MCF 10A (cell line): Measurements from ENCODE around the gene ANKMY1. TPM values are rescaled to one million over a fixed set of nuclear protein-coding genes. Genes with fewer than 3 reads are reported as not detected.

ENCODE experiments used
- BruUV-seq: library from RNA; stranded (reverse); fragments of 400-500 nt; replicated peaks from 2 replicates; lab custom pipeline; 2021; lab: Mats Ljungman, UMichigan
- CTCF ChIA-PET: fragments of 300-600 bp; sonication (Branson Sonifier 250); formaldehyde crosslinking; extraction: SDS; loops from one replicate; lab custom pipeline; 2021; ENCODE audit warnings: antibody characterized with exemption, inconsistent platforms; lab: Yijun Ruan, JAX
- POLR2A ChIA-PET: fragments of 300-600, 350-650 bp; sonication (Branson Sonifier 250); formaldehyde crosslinking; extraction: SDS; loops from one replicate; lab custom pipeline; 2020; ENCODE audit warnings: antibody characterized with exemption, inconsistent platforms; lab: Yijun Ruan, JAX
- DNase-seq: peaks from one replicate; pipeline ENCODE4 v3.0.0-alpha.2; 2018; ENCODE audit not compliant: unreplicated experiment
- H3K27ac Mint-ChIP-seq: one replicate; pipeline ENCODE4 v1.8.0; 2022; ENCODE audit warnings: mild to moderate bottlenecking, low read depth, mixed read lengths; ENCODE audit not compliant: unreplicated experiment
- H3K27me3 Mint-ChIP-seq: one replicate; pipeline ENCODE4 v1.8.0; 2022; ENCODE audit warnings: mixed read lengths; ENCODE audit not compliant: insufficient read depth, unreplicated experiment
- H3K36me3 Mint-ChIP-seq: one replicate; pipeline ENCODE4 v1.8.0; 2022; ENCODE audit warnings: mild to moderate bottlenecking, moderate library complexity, mixed read lengths; ENCODE audit not compliant: insufficient read depth, unreplicated experiment
- H3K4me1 Mint-ChIP-seq: one replicate; pipeline ENCODE4 v1.8.0; 2022; ENCODE audit warnings: mixed read lengths; ENCODE audit not compliant: insufficient read depth, unreplicated experiment
- H3K4me3 Mint-ChIP-seq: one replicate; pipeline ENCODE4 v1.8.0; 2022; ENCODE audit warnings: mild to moderate bottlenecking, moderate library complexity, mixed read lengths; ENCODE audit not compliant: unreplicated experiment
- H3K9me3 Mint-ChIP-seq: one replicate; pipeline ENCODE4 v1.8.0; 2022; ENCODE audit warnings: mixed read lengths; ENCODE audit not compliant: unreplicated experiment
- CTCF ChIP-seq: fragments of 200-600 bp; IDR thresholded peaks from one replicate; pipeline ENCODE4 v1.8.0; 2022; ENCODE audit warnings: antibody characterized with exemption, mild to moderate bottlenecking; ENCODE audit not compliant: unreplicated experiment
- intact Hi-C: fragments of 100-400 bp; cut with micrococcal nuclease; formaldehyde crosslinking; loops from 2 replicates; pipeline ENCODE4 v1.14.1; 2022
- total RNA-seq: library from RNA; stranded (reverse); gene quantifications from 2 replicates; pipeline ENCODE4 v1.2.3, GENCODE V29; 2022

The ANKMY1 gene
- total RNA-seq, 1 experiment from 2014 or later, result 22.2 TPM

GRCh38 chr2:240573071-240573515 is 15.3 kb upstream of the ANKMY1 start:
- intact Hi-C loops, result no loop called here
- peaks cover 12% of the 10 kb centered on the region for H3K36me3 Mint-ChIP-seq
- H3K4me1 Mint-ChIP-seq, result peaks cover 5% of the 10 kb centered on the region
- ChIA-PET CTCF (no interaction called here), POLR2A (interaction anchor here (1.6 kb wide), 1 partner anchor 13 kb away, joined by 6 read pairs; the partner anchor contains the start of gene CAPN10)
- H3K9me3 Mint-ChIP-seq, result no peaks in the 10 kb centered on the region
- H3K27me3 Mint-ChIP-seq, result no peaks in the 10 kb centered on the region
- TF ChIP-seq CTCF, result no peak
- no TSS peak for BruUV-seq
- H3K27ac Mint-ChIP-seq, result no peak overlapping the region
- DNase-seq, result no peak
- H3K4me3 Mint-ChIP-seq, result no peak overlapping the region

GRCh38 chr2:240572141-240573031 is 14.6 kb upstream of the ANKMY1 start:
- peaks cover 11% of the 10 kb centered on the region for H3K4me1 Mint-ChIP-seq
- POLR2A ChIA-PET, result no interaction called here
- no peak overlapping the region for H3K4me3 Mint-ChIP-seq
- no peak overlapping the region for H3K27ac Mint-ChIP-seq
- peaks cover 12% of the 10 kb centered on the region for H3K36me3 Mint-ChIP-seq
- CTCF ChIA-PET, result no interaction called here
- no TSS peak for BruUV-seq
- intact Hi-C loops, result no loop called here
- no peak for TF ChIP-seq CTCF
- no peaks in the 10 kb centered on the region for H3K9me3 Mint-ChIP-seq
- no peaks in the 10 kb centered on the region for H3K27me3 Mint-ChIP-seq
- no peak for DNase-seq

GRCh38 chr2:240571314-240571973 is 13.7 kb upstream of the ANKMY1 start:
- Mint-ChIP-seq H3K4me3 (no peak overlapping the region), H3K4me1 (peaks cover 14% of the 10 kb centered on the region), H3K36me3 (peaks cover 12% of the 10 kb centered on the region), H3K27me3 (no peaks in the 10 kb centered on the region), H3K27ac (no peak overlapping the region), H3K9me3 (no peaks in the 10 kb centered on the region)
- no TSS peak for BruUV-seq
- CTCF ChIA-PET, result no interaction called here
- TF ChIP-seq CTCF, result no peak
- POLR2A ChIA-PET, result no interaction called here
- DNase-seq, result no peak
- intact Hi-C loops, result no loop called here
